AG09319 (cell line): ENCODE measurements around the gene CLEC18B.
"Not testable (repeated sequence)": the region's sequence is repeated elsewhere in the genome, so short reads cannot be mapped to it uniquely, and the experiment has no call there.

Experiments
- DNase-seq: peaks from one replicate; pipeline ENCODE4 v3.0.0-alpha.2; 2010; ENCODE audit warnings: low read depth; ENCODE audit errors: extremely low read depth
- CTCF ChIP-seq: IDR thresholded peaks from 2 replicates; pipeline ENCODE4 v1.5.1; 2011; ENCODE audit warnings: low read depth, mild to moderate bottlenecking, inconsistent platforms, low read length, moderate library complexity

CLEC18B gene

GRCh38 chr16:74450967-74451760 is 29.9 kb upstream of the CLEC18B start:
- TF ChIP-seq CTCF, result no peak
- no peak for DNase-seq

- DNase-seq, result no peak
- TF ChIP-seq CTCF, result no peak
These were observed 29.0 kb upstream of the CLEC18B start for GRCh38 chr16:74450236-74450635.

GRCh38 chr16:74449470-74449869 is 28.2 kb upstream of the CLEC18B start:
- DNase-seq, result no peak
- no peak for TF ChIP-seq CTCF

GRCh38 chr16:74448990-74449389 is 27.7 kb upstream of the CLEC18B start:
- no peak for TF ChIP-seq CTCF
- DNase-seq, result peak; percentile 79

- no peak for TF ChIP-seq CTCF
- no peak for DNase-seq
These were observed 26.3 kb upstream of the CLEC18B start for GRCh38 chr16:74447578-74447977.

GRCh38 chr16:74446866-74447265 is 25.6 kb upstream of the CLEC18B start:
- no peak for TF ChIP-seq CTCF
- no peak for DNase-seq

- not testable (repeated sequence) for DNase-seq
These were observed 22.5 kb upstream of the CLEC18B start for GRCh38 chr16:74443624-74444346.
